ENCODE measurements around the gene HRAS. TPM values are rescaled to one million over a fixed set of nuclear protein-coding genes. Genes with fewer than 3 reads are reported as not detected.

HRAS gene
- total and polyA plus RNA-seq, 2 of the 8 experiments (the other 6 are each of a cell fraction or from before 2014, with no cell fraction given), result 44.3 to 54.7 TPM

GRCh38 chr11:535210-535518 lies 212 bp downstream of the HRAS start:
- Histone ChIP-seq H2BK12ac (ENCODE audit: low read depth, low read length) (no peak overlapping the region), H3K56ac (replicated peaks; ENCODE audit: insufficient read length, low read depth, low read length) (no peak overlapping the region), H3K27ac (ENCODE audit: low read depth, low read length) (no peak overlapping the region), H3K79me2 (ENCODE audit: control insufficient read depth in 1 of 2, insufficient read depth in 2 of 2, low read length in 2 of 2) (no peaks in the 10 kb centered on the region), H2BK20ac (ENCODE audit: low read length) (no peak overlapping the region), H2BK5ac (ENCODE audit: low read depth, low read length) (no peak overlapping the region), H4K8ac (ENCODE audit: extremely low read depth, insufficient read depth, low read length) (no peak overlapping the region), H3K9ac (replicated peaks in 1 of 4; ENCODE audit: extremely low read depth in 1 of 4, low read depth in 3 of 4, low read length in 3 of 4) (no peak overlapping the region), H4K5ac (ENCODE audit: insufficient read length, low read depth, low read length) (no peak overlapping the region), H3K9me3 (ENCODE audit: insufficient read depth in 2 of 2, low read depth in 1 of 2, low read length in 1 of 2) (no peaks in the 10 kb centered on the region), H3K27me3 (replicated peaks in 1 of 4; ENCODE audit: control insufficient read depth in 3 of 4, extremely low read depth in 1 of 4, insufficient read depth in 3 of 4, low read length in 3 of 4) (peaks cover 0 to 16% (median 6%) of the 10 kb centered on the region in 4 experiments; a peak in 5 of 7 replicates), H2AFZ (ENCODE audit: low read length) (no peak overlapping the region), H3K4me3 (ENCODE audit: extremely low read depth in 1 of 4, insufficient read depth in 2 of 4, low read depth in 3 of 4, low read length in 4 of 4) (peak overlapping the region; percentile 52 to 77 (median 70); a peak in 7 of 8 replicates), H3K14ac (ENCODE audit: insufficient read length) (no peak overlapping the region), H3K23me2 (ENCODE audit: low read depth, low read length) (peaks cover 21% of the 10 kb centered on the region; the same call in 1 of the 2 replicates), H3K4me1 (replicated peaks in 1 of 4; ENCODE audit: control insufficient read depth in 3 of 4, insufficient read depth in 4 of 4, low read length in 3 of 4) (peaks cover 0 to 17% (median 10%) of the 10 kb centered on the region in 4 experiments; a peak in 5 of 7 replicates), H4K91ac (replicated peaks; ENCODE audit: insufficient read length, low read length) (no peak overlapping the region), H2AK5ac (ENCODE audit: low read depth, low read length) (no peak overlapping the region), H3K4me2 (ENCODE audit: insufficient read depth in 1 of 2, low read depth in 2 of 2, low read length in 2 of 2) (no peak overlapping the region), H4K20me1 (replicated peaks in 1 of 2; ENCODE audit: control insufficient read depth in 1 of 2, insufficient read depth in 2 of 2, low read length in 2 of 2) (peaks cover 7 to 11% of the 10 kb centered on the region in 2 experiments), H2BK15ac (ENCODE audit: low read length) (no peak overlapping the region), H3K23ac (ENCODE audit: insufficient read length) (no peak overlapping the region), H3K79me1 (ENCODE audit: low read depth, low read length) (no peaks in the 10 kb centered on the region), H3K36me3 (ENCODE audit: control insufficient read depth in 2 of 4, insufficient read depth in 4 of 4, low read length in 3 of 4) (peaks cover 0 to 15% (median 6%) of the 10 kb centered on the region in 4 experiments; a peak in 5 of 8 replicates), H3K4ac (replicated peaks; ENCODE audit: insufficient read length, low read depth, low read length) (no peak overlapping the region), H2BK120ac (replicated peaks; ENCODE audit: low read depth, low read length) (no peak overlapping the region), H3K18ac (ENCODE audit: extremely low read depth, low read length) (no peak overlapping the region)
- no peak for DNase-seq (ENCODE audit: low read depth in 1 of 2, low spot score in 2 of 2)
- no peak for FAIRE-seq
- ChIA-PET CTCF (ENCODE audit: partially characterized antibody) (interaction anchor here (1.0 to 1.4 kb wide), 3 partner anchors 14 to 86 kb away, joined by 3 to 8 read pairs (median 4); partner anchors contain the start of gene PTDSS2), POLR2A (ENCODE audit: partially characterized antibody) (interaction anchor here (0.9 to 1.7 kb wide), 9 partner anchors 24 to 208 kb away, joined by 3 to 6 read pairs (median 4); partner anchors contain the start of genes B4GALNT4 and LMNTD2)
- WGBS, 2 experiments (ENCODE audit: extremely low coverage in 1 of 2, insufficient coverage in 1 of 2, insufficient read length in 1 of 2, insufficient replicate concordance in 2 of 2, low coverage in 1 of 2, low lambda C conversion rate in 2 of 2, missing lambda C conversion rate in 1 of 2), result no CpG with 5 or more reads among the region's 56 CpGs
- no peak for TF ChIP-seq FOSL1 (IDR thresholded peaks at IDR 0.05; ENCODE audit: insufficient read depth, low read depth, low read length)
- TF ChIP-seq CREB1 (IDR thresholded peaks at IDR 0.05), result no peak
- no peak for TF ChIP-seq NRF1 (IDR thresholded peaks at IDR 0.05; ENCODE audit: low read depth, low read length)
- no peak for TF ChIP-seq JUND (IDR thresholded peaks at IDR 0.05; ENCODE audit: low read length)
- TF ChIP-seq NANOG (IDR thresholded peaks at IDR 0.05; ENCODE audit: insufficient read depth, low read depth, low read length, poor library complexity, severe bottlenecking), result no peak
- TF ChIP-seq, protein P1, sequence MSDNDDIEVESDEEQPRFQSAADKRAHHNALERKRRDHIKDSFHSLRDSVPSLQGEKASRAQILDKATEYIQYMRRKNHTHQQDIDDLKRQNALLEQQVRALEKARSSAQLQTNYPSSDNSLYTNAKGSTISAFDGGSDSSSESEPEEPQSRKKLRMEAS (IDR thresholded peaks at IDR 0.05), result no peak
- TF ChIP-seq SAP30 (IDR thresholded peaks at IDR 0.05; ENCODE audit: insufficient read depth, insufficient replicate concordance, low read length), result no peak
- no peak for TF ChIP-seq JUN (IDR thresholded peaks at IDR 0.05; ENCODE audit: low read depth, low read length)
- TF ChIP-seq GTF2F1 (IDR thresholded peaks at IDR 0.05; ENCODE audit: borderline replicate concordance, low read depth, low read length), result no peak
- no peak for TF ChIP-seq GABPA (IDR thresholded peaks at IDR 0.05; ENCODE audit: borderline replicate concordance, insufficient read depth, low read length)
- no peak for TF ChIP-seq SIX5 (IDR thresholded peaks at IDR 0.05; ENCODE audit: low read depth, low read length)
- TF ChIP-seq KDM1A (IDR thresholded peaks at IDR 0.05; ENCODE audit: borderline replicate concordance, low read length), result no peak
- TF ChIP-seq, protein P2, sequence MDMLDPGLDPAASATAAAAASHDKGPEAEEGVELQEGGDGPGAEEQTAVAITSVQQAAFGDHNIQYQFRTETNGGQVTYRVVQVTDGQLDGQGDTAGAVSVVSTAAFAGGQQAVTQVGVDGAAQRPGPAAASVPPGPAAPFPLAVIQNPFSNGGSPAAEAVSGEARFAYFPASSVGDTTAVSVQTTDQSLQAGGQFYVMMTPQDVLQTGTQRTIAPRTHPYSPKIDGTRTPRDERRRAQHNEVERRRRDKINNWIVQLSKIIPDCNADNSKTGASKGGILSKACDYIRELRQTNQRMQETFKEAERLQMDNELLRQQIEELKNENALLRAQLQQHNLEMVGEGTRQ (IDR thresholded peaks at IDR 0.05; ENCODE audit: low read length), result no peak

Data from H1 (cell line).